ENCODE data around the gene OR1L6.

The OR1L6 gene

DNA sequence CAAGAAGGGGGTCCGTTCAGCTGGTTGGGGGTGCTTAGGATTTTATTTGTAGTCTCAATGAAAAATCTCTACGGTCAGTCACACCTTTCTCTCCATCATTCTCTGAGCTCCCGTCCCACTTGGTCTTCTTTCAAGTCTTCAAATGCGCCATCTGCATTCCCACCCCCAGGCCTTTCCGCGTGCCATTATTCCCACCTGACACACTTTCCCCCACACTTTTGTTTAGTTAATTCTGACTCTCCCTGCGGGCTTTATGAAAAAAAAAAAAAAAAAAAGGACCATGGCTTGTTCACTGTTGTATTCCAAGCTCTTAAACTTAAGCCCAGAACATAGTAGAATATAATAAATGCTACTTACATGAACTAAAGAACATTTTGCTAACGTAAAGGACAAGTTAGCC lies 34.9 kb downstream of the OR1L6 start:
- DNase-seq, result no peak
- Histone ChIP-seq H3K4me1 (ENCODE audit: control extremely low read depth in 1 of 4, control insufficient read depth in 4 of 4, insufficient read depth in 4 of 4, low read length in 3 of 4) (no peaks in the 10 kb centered on the region), H3K27me3 (replicated peaks in 2 of 5; ENCODE audit: control insufficient read depth in 4 of 5, insufficient read depth in 5 of 5, low read length in 4 of 5) (no peaks in the 10 kb centered on the region), H3K4me3 (ENCODE audit: control insufficient read depth in 1 of 7, extremely low read depth in 1 of 7, insufficient read depth in 4 of 7, low read depth in 2 of 7, low read length in 6 of 7) (no peak overlapping the region), H3K36me3 (ENCODE audit: control insufficient read depth in 4 of 4, insufficient read depth in 4 of 4, low read length in 3 of 4) (no peaks in the 10 kb centered on the region), H3K9me3 (ENCODE audit: control extremely low read depth in 1 of 5, control insufficient read depth in 4 of 5, insufficient read depth in 2 of 5, low read depth in 1 of 5, low read length in 4 of 5) (peaks cover 0 to 5% (median 0%) of the 10 kb centered on the region in 5 experiments), H3K27ac (ENCODE audit: insufficient read depth in 1 of 2, low read depth in 1 of 2, low read length in 2 of 2, poor library complexity in 1 of 2, severe bottlenecking in 2 of 2) (no peak overlapping the region)
- POLR2A ChIA-PET, result no interaction called here
- WGBS (ENCODE audit: insufficient coverage), result 92% methylated on average over 6 of the region's 8 CpGs
- CTCF ChIA-PET, result no interaction called here

DNA sequence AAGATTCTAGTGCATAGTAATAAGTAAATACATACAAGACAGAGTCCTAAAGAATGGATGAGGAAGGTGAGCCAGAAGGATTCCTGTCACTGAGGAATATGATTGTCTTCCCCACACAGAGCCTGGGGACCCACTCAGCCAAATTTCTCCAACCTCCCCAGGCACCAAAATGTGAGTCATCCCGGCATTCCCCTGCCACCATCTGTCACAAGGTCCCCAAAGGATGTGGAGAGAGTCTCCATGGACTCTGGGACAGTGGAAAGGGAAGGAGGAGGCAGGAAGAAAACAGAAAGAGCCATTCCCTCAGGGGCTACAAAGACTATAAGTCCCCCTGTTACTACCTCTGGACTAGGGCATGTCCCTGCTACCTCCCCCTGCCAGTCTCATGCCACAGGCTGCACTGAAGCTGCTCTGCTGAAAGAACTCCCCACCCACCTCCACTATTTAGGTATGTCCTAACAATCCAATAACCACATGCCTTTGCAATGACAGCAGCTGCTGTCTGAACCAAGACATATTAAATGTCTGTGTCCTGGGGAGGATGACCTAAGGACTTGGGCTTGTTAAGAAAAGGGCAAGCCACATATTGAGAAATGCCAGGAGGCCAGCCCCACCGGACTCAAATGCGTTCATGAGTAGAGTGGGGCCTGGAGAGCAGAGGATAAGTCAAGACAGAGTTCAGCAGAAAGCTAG lies 36.0 kb downstream of the OR1L6 start:
- CTCF ChIA-PET, result no interaction called here
- no peak for DNase-seq
- Histone ChIP-seq H3K27me3 (replicated peaks in 2 of 5; ENCODE audit: control insufficient read depth in 4 of 5, insufficient read depth in 5 of 5, low read length in 4 of 5) (no peaks in the 10 kb centered on the region), H3K9me3 (ENCODE audit: control extremely low read depth in 1 of 5, control insufficient read depth in 4 of 5, insufficient read depth in 2 of 5, low read depth in 1 of 5, low read length in 4 of 5) (peaks cover 0 to 5% (median 0%) of the 10 kb centered on the region in 5 experiments), H3K4me1 (ENCODE audit: control extremely low read depth in 1 of 4, control insufficient read depth in 4 of 4, insufficient read depth in 4 of 4, low read length in 3 of 4) (no peaks in the 10 kb centered on the region), H3K27ac (ENCODE audit: insufficient read depth in 1 of 2, low read depth in 1 of 2, low read length in 2 of 2, poor library complexity in 1 of 2, severe bottlenecking in 2 of 2) (no peak overlapping the region), H3K36me3 (ENCODE audit: control insufficient read depth in 4 of 4, insufficient read depth in 4 of 4, low read length in 3 of 4) (no peaks in the 10 kb centered on the region), H3K4me3 (ENCODE audit: control insufficient read depth in 1 of 7, extremely low read depth in 1 of 7, insufficient read depth in 4 of 7, low read depth in 2 of 7, low read length in 6 of 7) (no peak overlapping the region)
- POLR2A ChIA-PET, result no interaction called here
- WGBS (ENCODE audit: insufficient coverage), result 100% methylated on average over 2 of the region's 3 CpGs

DNA sequence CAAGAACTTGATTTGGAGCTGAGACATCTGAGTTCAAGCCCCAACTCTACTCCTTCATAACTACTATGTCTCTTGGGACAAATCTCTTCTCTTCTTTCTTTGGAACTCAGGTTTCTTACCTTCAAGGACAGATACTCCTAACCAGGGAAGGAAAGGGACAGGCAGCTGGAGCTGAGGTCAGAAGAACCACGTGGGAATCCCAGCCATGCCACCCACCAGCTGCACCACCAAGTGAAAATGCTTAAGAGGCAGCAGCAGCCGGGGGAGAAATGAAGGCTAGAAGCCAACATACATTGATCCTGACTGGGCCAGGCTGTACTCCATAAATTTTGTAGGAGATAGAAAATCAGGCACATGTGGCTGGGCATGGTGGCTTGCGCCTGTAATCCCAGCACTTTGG lies 37.1 kb downstream of the OR1L6 start:
- Histone ChIP-seq H3K9me3 (ENCODE audit: control extremely low read depth in 1 of 5, control insufficient read depth in 4 of 5, insufficient read depth in 2 of 5, low read depth in 1 of 5, low read length in 4 of 5) (no peaks in the 10 kb centered on the region), H3K36me3 (ENCODE audit: control insufficient read depth in 4 of 4, insufficient read depth in 4 of 4, low read length in 3 of 4) (no peaks in the 10 kb centered on the region), H3K27me3 (replicated peaks in 2 of 5; ENCODE audit: control insufficient read depth in 4 of 5, insufficient read depth in 5 of 5, low read length in 4 of 5) (no peaks in the 10 kb centered on the region), H3K27ac (ENCODE audit: insufficient read depth in 1 of 2, low read depth in 1 of 2, low read length in 2 of 2, poor library complexity in 1 of 2, severe bottlenecking in 2 of 2) (no peak overlapping the region), H3K4me1 (ENCODE audit: control extremely low read depth in 1 of 4, control insufficient read depth in 4 of 4, insufficient read depth in 4 of 4, low read length in 3 of 4) (no peaks in the 10 kb centered on the region), H3K4me3 (ENCODE audit: control insufficient read depth in 1 of 7, extremely low read depth in 1 of 7, insufficient read depth in 4 of 7, low read depth in 2 of 7, low read length in 6 of 7) (no peak overlapping the region)
- POLR2A ChIA-PET, result no interaction called here
- no peak for DNase-seq
- CTCF ChIA-PET, result no interaction called here
- 83% methylated on average over 3 of the region's 3 CpGs for WGBS (ENCODE audit: insufficient coverage)

DNA sequence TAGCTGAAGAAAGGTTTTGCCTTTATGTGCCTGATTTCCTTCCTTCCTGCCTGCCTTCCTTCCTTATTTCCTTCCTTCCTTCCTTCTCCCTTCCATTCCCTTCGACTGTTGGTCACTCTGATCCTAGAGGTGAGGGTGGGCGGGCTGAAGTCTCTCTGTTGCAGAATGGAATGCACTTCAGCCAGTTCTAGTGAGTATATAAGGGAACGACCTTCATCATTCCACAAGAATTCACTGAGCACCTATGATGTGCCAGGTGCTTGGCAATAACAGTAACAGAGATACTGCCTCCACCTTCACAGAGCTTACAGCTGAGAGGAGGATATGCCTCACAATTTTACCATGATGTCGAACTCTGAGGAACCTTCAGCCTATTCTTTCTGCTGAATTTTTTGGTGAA lies 37.9 kb downstream of the OR1L6 start:
- no peaks in the 10 kb centered on the region for H3K4me1 ChIP-seq (ENCODE audit: control extremely low read depth in 1 of 4, control insufficient read depth in 4 of 4, insufficient read depth in 4 of 4, low read length in 3 of 4)
- no CpG with 5 or more reads among the region's 4 CpGs for WGBS (ENCODE audit: insufficient coverage)
- H3K27ac ChIP-seq (ENCODE audit: insufficient read depth in 1 of 2, low read depth in 1 of 2, low read length in 2 of 2, poor library complexity in 1 of 2, severe bottlenecking in 2 of 2), result no peak overlapping the region
- H3K36me3 ChIP-seq (ENCODE audit: control insufficient read depth in 4 of 4, insufficient read depth in 4 of 4, low read length in 3 of 4), result no peaks in the 10 kb centered on the region
- POLR2A ChIA-PET, result no interaction called here
- no peak overlapping the region for H3K4me3 ChIP-seq (ENCODE audit: control insufficient read depth in 1 of 7, extremely low read depth in 1 of 7, insufficient read depth in 4 of 7, low read depth in 2 of 7, low read length in 6 of 7)
- H3K9me3 ChIP-seq (ENCODE audit: control extremely low read depth in 1 of 5, control insufficient read depth in 4 of 5, insufficient read depth in 2 of 5, low read depth in 1 of 5, low read length in 4 of 5), result no peaks in the 10 kb centered on the region
- no peak for DNase-seq
- CTCF ChIA-PET, result no interaction called here
- no peaks in the 10 kb centered on the region for H3K27me3 ChIP-seq (replicated peaks in 2 of 5; ENCODE audit: control insufficient read depth in 4 of 5, insufficient read depth in 5 of 5, low read length in 4 of 5)

DNA sequence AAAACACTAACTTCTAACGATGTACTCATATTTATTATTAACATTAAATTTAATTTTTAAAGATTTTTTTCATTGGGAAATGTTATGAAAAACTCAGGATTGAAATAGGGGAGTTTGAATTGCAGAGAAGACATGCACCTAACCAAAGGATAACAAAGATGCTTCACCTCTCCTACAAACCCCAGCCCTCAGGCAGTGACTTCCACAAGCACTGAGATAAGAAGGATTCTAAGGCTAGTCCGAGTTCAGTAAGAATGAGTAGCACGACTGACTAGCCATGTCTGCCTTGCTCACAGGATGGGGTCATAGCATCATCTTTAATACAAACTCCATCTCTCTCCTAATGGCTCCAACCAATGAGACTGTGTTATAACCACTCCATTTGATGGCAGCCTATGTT lies 39.6 kb downstream of the OR1L6 start:
- ChIA-PET CTCF (no interaction called here), POLR2A (no interaction called here)
- WGBS (ENCODE audit: insufficient coverage), result 100% methylated on average over 2 of the region's 3 CpGs
- Histone ChIP-seq H3K27me3 (replicated peaks in 2 of 5; ENCODE audit: control insufficient read depth in 4 of 5, insufficient read depth in 5 of 5, low read length in 4 of 5) (no peaks in the 10 kb centered on the region), H3K9me3 (ENCODE audit: control extremely low read depth in 1 of 5, control insufficient read depth in 4 of 5, insufficient read depth in 2 of 5, low read depth in 1 of 5, low read length in 4 of 5) (no peaks in the 10 kb centered on the region), H3K36me3 (ENCODE audit: control insufficient read depth in 4 of 4, insufficient read depth in 4 of 4, low read length in 3 of 4) (no peaks in the 10 kb centered on the region), H3K4me1 (ENCODE audit: control extremely low read depth in 1 of 4, control insufficient read depth in 4 of 4, insufficient read depth in 4 of 4, low read length in 3 of 4) (no peaks in the 10 kb centered on the region), H3K27ac (ENCODE audit: insufficient read depth in 1 of 2, low read depth in 1 of 2, low read length in 2 of 2, poor library complexity in 1 of 2, severe bottlenecking in 2 of 2) (no peak overlapping the region), H3K4me3 (ENCODE audit: control insufficient read depth in 1 of 7, extremely low read depth in 1 of 7, insufficient read depth in 4 of 7, low read depth in 2 of 7, low read length in 6 of 7) (no peak overlapping the region)
- no peak for DNase-seq

DNA sequence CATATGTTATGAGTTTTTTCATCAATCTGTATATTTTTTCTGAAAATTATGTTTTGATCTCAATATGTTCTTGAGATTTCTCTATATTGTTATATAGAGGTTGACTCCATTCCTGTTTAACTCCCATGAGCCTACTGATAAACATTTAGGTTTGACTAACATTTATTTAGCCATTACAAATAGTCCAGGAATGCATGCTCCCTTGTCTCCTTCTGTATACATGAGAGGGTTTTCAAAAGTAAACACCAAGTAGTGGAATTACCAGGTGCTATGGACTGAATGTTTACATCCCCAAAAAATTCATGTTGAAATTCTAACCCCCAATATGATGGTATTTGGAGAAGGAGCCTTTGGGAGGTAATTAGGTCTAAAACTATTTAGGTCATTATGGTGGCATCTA lies 43.2 kb downstream of the OR1L6 start:
- no peaks in the 10 kb centered on the region for H3K9me3 ChIP-seq (ENCODE audit: control extremely low read depth in 1 of 5, control insufficient read depth in 4 of 5, insufficient read depth in 2 of 5, low read depth in 1 of 5, low read length in 4 of 5)
- ChIA-PET POLR2A (no interaction called here), CTCF (no interaction called here)
- no peaks in the 10 kb centered on the region for H3K27me3 ChIP-seq (replicated peaks in 2 of 5; ENCODE audit: control insufficient read depth in 4 of 5, insufficient read depth in 5 of 5, low read length in 4 of 5)
- DNase-seq, result no peak
- H3K36me3 ChIP-seq (ENCODE audit: control insufficient read depth in 4 of 4, insufficient read depth in 4 of 4, low read length in 3 of 4), result no peaks in the 10 kb centered on the region
- no peak overlapping the region for H3K4me3 ChIP-seq (ENCODE audit: control insufficient read depth in 1 of 7, extremely low read depth in 1 of 7, insufficient read depth in 4 of 7, low read depth in 2 of 7, low read length in 6 of 7)
- no peak overlapping the region for H3K27ac ChIP-seq (ENCODE audit: insufficient read depth in 1 of 2, low read depth in 1 of 2, low read length in 2 of 2, poor library complexity in 1 of 2, severe bottlenecking in 2 of 2)
- no peaks in the 10 kb centered on the region for H3K4me1 ChIP-seq (ENCODE audit: control extremely low read depth in 1 of 4, control insufficient read depth in 4 of 4, insufficient read depth in 4 of 4, low read length in 3 of 4)

DNA sequence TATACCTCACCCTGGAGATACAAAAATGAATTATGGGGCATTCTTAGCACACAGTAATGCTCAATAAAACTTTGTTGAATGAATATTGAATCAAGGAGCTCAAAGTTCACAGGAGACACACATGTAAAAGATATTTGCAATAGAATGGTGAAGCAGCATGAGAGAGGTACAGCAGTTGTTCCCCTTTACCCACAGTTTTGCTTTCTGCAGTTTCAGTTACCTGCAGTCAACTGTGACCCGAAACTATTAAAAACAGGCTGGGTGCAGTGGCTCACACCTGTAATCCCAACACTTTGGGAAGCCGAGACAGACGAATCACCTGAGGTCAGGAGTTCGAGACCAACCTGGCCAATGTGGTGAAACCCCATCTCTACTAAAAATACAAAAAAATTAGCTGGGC lies 44.2 kb downstream of the OR1L6 start:
- no peak for DNase-seq
- Histone ChIP-seq H3K36me3 (ENCODE audit: control insufficient read depth in 4 of 4, insufficient read depth in 4 of 4, low read length in 3 of 4) (no peaks in the 10 kb centered on the region), H3K9me3 (ENCODE audit: control extremely low read depth in 1 of 5, control insufficient read depth in 4 of 5, insufficient read depth in 2 of 5, low read depth in 1 of 5, low read length in 4 of 5) (no peaks in the 10 kb centered on the region), H3K27ac (ENCODE audit: insufficient read depth in 1 of 2, low read depth in 1 of 2, low read length in 2 of 2, poor library complexity in 1 of 2, severe bottlenecking in 2 of 2) (no peak overlapping the region), H3K4me3 (ENCODE audit: control insufficient read depth in 1 of 7, extremely low read depth in 1 of 7, insufficient read depth in 4 of 7, low read depth in 2 of 7, low read length in 6 of 7) (no peak overlapping the region), H3K27me3 (replicated peaks in 2 of 5; ENCODE audit: control insufficient read depth in 4 of 5, insufficient read depth in 5 of 5, low read length in 4 of 5) (no peaks in the 10 kb centered on the region), H3K4me1 (ENCODE audit: control extremely low read depth in 1 of 4, control insufficient read depth in 4 of 4, insufficient read depth in 4 of 4, low read length in 3 of 4) (no peaks in the 10 kb centered on the region)
- CTCF ChIA-PET, result interaction anchor here (0.7 kb wide), 1 partner anchor 322 kb away, joined by 3 read pairs; no protein-coding TSS in a partner anchor
- POLR2A ChIA-PET, result no interaction called here
- no CpG with 5 or more reads among the region's 4 CpGs for whole genome bisulfite sequencing (ENCODE audit: insufficient coverage)

Measured in common myeloid progenitor, CD34-positive (primary cell).